Thoracic aorta (tissue), 2 donors: ENCODE measurements around the gene SEL1L3. TPM values are rescaled to one million over a fixed set of nuclear protein-coding genes. Genes with fewer than 3 reads are reported as not detected.

Experiments used
- ATAC-seq: fragments of 150-250 bp; one replicate; pipeline ENCODE4 v1.8.0; 2017; ENCODE audit warnings: low read depth; ENCODE audit not compliant: insufficient number of reproducible peaks, low FRiP score
- DNase-seq: peaks from one replicate; pipeline ENCODE4 v3.0.0-alpha.2; 2020; ENCODE audit warnings: low spot score
- H3K27ac ChIP-seq, 2 donors: fragments of 200-600 bp; sonication (generic); 1 replicate in 1 of 2; 2 replicates in 1 of 2; pipeline ENCODE4 v1.5.1; 2016; ENCODE audit warnings: mild to moderate bottlenecking in 2 of 2, moderate library complexity in 2 of 2
- H3K27me3 ChIP-seq: fragments of 200-600 bp; sonication (generic); replicated peaks from 2 replicates; pipeline ENCODE4 v1.6.0; 2016; ENCODE audit warnings: mild to moderate bottlenecking; ENCODE audit not compliant: insufficient read depth
- H3K36me3 ChIP-seq: fragments of 200-600 bp; sonication (generic); one replicate; pipeline ENCODE4 v1.5.1; 2016
- H3K4me1 ChIP-seq, 2 donors: fragments of 200-600 bp; sonication (generic); 1 replicate in 1 of 2; 2 replicates in 1 of 2; pipeline versions ENCODE4 v1.5.1 to v1.6.0; 2016; ENCODE audit warnings: low read depth in 2 of 2, mild to moderate bottlenecking in 1 of 2; ENCODE audit not compliant: control insufficient read depth in 1 of 2
- H3K4me3 ChIP-seq: fragments of 200-600 bp; sonication (generic); 2 replicates; pipeline ENCODE4 v1.5.1; 2016; ENCODE audit warnings: mild to moderate bottlenecking
- H3K9me3 ChIP-seq: fragments of 200-600 bp; sonication (generic); 2 replicates; pipeline ENCODE4 v1.5.1; 2016
- CTCF ChIP-seq: fragments of 200-600 bp; sonication (generic); IDR thresholded peaks from one replicate; pipeline ENCODE4 v1.5.1; 2019; ENCODE audit warnings: antibody characterized with exemption
- total RNA-seq, 2 donors: library from RNA; depleted of rRNA; stranded (reverse); fragments of >200 nt; gene quantifications; one replicate each; pipeline versions ENCODE4 v1.1.0 to v1.2.3, GENCODE V29; 2016

The SEL1L3 gene
- total RNA-seq, 2 donors from 2014 or later, result 9.9 to 34.8 TPM

DNA sequence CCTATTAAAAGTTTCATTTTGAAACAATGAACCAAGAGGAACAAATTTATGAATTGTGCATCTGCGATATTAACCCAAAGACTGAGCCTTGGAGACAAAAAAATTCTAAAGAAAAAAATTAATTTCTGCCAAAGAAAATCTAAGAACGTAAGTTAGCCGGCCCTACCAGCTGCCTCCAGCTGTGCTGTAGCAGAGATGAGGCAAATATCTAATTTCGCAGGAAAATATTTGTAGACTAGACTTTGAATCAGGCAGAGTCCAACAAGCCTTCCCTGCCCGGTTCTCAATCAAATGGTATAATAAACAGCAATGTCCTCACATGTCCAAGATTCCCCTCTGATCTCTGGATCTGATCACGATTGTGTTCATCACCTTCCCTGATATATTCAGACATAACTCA, 30.0 kb upstream of the SEL1L3 start:
- no peak for DNase-seq
- no peak for ATAC-seq
- H3K4me3 ChIP-seq, result no peak overlapping the region
- no peaks in the 10 kb centered on the region for H3K9me3 ChIP-seq
- H3K36me3 ChIP-seq, result no peaks in the 10 kb centered on the region
- no peak overlapping the region for H3K27ac ChIP-seq
- no peaks in the 10 kb centered on the region for H3K4me1 ChIP-seq
- no peak for TF ChIP-seq CTCF
- no peaks in the 10 kb centered on the region for H3K27me3 ChIP-seq

DNA sequence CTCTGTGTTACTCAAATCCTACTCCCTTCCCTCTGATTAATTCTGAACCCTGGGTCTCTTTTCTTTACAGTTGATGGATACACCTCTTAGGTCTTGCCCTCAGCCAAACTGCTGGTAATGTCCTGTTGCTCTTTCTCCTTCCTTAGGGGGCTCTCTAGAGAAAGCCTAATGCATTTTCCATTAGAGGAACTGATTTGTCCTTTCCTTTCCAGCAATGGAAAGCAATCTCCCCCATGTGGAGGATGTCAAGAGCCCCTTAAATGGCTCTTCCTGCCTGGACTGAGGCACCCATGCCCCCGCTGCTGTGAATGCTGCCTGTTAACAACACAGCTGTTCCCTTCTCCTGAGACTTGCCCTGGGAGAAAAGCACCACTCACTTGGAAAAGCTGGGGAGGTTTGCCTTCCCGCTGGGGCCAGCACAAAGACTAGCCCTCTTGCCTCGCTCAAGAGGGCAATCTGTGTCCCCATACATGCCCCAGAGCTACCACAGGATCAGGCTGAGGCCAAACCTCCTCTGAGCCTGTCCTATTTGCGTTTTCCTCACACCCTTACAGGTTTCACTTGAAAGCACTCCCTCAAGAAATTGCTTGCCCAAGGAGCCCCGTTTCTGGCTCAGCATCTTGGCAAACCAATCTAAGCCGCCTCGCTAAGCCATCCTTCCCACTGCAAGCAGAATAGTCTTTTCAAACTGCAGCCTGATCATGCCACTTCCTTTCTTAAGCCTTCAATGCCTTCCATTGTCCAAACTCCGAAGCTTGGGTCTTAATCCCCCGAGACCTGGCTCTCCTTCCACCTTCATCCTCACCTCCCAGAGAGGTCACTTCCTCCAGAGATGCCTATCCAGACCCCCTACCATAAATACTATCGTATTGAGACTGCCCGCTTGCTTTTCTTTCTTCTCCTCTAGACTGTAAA, 28.0 kb upstream of the SEL1L3 start:
- no peak for ATAC-seq

GRCh38 chr4:25889589-25890503, 27.1 kb upstream of the SEL1L3 start:
- Histone ChIP-seq H3K27ac (no peak overlapping the region), H3K4me1 (no peaks in the 10 kb centered on the region), H3K36me3 (no peaks in the 10 kb centered on the region), H3K4me3 (no peak overlapping the region), H3K27me3 (no peaks in the 10 kb centered on the region), H3K9me3 (no peaks in the 10 kb centered on the region)
- DNase-seq (no peak), ATAC-seq (no peak)
- TF ChIP-seq CTCF, result no peak

More for the DNA sequence above, 28.0 kb upstream of the SEL1L3 start:
- Histone ChIP-seq H3K36me3 (no peaks in the 10 kb centered on the region), H3K4me1 (no peaks in the 10 kb centered on the region), H3K4me3 (no peak overlapping the region), H3K9me3 (no peaks in the 10 kb centered on the region), H3K27me3 (no peaks in the 10 kb centered on the region), H3K27ac (no peak overlapping the region)
- no peak for DNase-seq
- no peak for TF ChIP-seq CTCF

- Histone ChIP-seq H3K36me3 (no peaks in the 10 kb centered on the region), H3K4me3 (no peak overlapping the region), H3K27me3 (no peaks in the 10 kb centered on the region), H3K27ac (no peak overlapping the region), H3K4me1 (no peaks in the 10 kb centered on the region), H3K9me3 (no peaks in the 10 kb centered on the region)
- TF ChIP-seq CTCF, result no peak
- DNase-seq (no peak), ATAC-seq (no peak)
These were observed 26.0 kb upstream of the SEL1L3 start for GRCh38 chr4:25888781-25889180.
